ENCODE data around the gene KCNAB1.
A peak's percentile ranks its signal among the peaks of the same experiment; 100 is the strongest.

Gene KCNAB1

DNA sequence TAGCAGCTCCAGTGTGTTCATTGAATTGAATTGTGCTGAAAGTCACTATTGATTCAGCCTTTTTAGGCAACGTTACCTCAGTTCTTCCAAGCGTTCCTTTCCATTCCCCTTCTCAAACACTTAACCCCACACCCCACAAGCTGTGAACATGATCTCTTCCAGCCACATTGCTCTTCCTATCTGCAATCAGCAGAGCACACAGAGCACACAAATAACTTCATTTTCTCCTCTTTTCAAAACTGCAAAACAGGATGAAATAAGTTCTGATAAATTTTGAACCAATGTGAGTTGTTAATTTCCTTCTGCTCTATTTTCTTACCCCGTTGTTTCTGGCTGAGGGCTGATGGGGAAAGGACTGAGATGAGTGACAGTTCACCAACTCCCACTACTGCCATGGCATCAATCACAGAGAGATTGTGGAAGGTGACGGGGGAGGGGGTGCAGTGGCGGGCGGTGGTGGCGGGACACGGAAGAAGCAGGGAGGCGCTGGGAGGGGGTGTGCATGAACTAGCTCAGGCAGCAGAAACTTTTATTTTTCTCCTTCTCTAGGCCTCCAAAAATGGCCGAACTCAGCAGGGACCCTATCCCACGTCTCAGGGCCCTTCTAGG, 287.3 kb downstream of the KCNAB1 start:
- no peak for DNase-seq (ENCODE audit: low spot score)

GRCh38 chr3:156409694-156410093, 289.3 kb downstream of the KCNAB1 start:
- no peak for DNase-seq (ENCODE audit: low spot score)

DNA sequence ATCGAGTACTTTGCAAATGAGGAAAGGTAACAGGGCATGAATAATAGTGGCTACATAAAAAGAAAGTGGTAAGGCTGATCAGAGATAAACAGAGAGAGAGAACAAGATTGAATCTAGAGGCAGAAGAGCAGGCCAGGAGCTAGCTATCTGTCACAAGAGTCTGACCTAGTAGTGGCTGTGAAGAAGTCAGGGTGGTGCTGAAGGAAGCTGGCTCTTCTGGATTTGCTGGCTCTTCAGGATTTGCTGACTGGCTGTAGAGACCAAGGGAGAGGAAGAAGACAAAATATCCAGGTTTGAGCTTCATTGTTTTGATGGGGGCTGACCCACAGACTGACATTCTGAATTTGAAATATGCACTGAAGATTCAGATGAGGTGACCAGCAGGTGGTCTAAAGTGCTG, 292.2 kb downstream of the KCNAB1 start:
- no peak for DNase-seq (ENCODE audit: low spot score)

DNA sequence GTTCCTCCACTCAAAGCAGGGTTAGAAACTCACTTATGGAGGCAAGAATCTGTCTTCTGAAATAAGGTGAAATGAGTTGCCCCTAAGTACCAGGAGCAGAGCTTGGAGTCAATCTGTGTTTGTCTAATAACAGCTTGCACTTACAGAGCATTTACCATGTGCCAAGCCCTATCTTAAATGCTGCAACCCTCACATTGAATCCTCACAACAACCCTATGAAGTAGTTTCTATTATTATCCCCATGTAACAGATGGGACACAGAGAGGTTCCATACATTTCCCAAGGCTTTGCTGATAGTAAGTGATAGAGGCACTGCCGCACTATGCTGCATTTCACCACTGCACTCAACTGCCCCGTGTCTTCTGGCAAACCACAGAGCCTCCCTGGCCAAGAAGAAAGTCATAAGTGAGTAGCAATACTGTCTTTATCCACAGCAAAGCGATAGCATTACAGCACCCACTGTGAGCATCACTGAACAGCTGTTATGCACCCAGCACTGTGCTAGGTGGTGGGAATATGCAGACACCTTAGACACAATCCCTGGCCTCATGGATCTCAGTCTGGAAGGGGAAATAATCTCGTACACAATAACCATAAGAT, 293.0 kb downstream of the KCNAB1 start:
- no peak for DNase-seq (ENCODE audit: low spot score)

- no peak for DNase-seq (ENCODE audit: low spot score)
Measured at GRCh38 chr3:156416846-156417558, 296.6 kb downstream of the KCNAB1 start.

DNA sequence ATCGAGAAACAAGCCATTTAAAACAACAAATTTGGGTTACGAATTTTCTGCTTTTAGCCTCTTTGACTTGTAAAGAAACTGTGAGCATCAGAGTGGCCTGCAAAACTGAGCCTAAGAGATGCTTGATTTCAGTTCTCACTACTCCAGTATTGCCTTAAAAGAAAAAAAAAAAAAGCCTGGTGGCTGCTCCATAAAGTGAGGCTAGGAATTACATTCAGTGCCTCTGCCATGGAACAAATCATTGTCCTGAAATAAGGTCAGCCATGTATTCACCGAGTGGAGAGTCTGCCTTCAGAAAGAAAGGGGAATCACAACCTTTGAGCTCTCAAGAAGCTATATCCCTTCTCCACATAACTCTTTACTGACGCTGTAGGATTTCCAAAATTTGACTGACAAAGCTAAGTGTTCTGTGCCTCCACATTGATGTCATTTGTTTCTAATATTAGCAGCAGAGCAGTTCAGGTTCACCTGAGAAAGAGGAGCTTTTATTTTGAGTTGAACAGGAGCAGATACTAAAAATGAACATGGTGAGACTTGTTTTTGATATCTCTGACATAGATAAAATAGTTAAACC, 297.3 kb downstream of the KCNAB1 start:
- no peak for DNase-seq (ENCODE audit: low spot score)

DNA sequence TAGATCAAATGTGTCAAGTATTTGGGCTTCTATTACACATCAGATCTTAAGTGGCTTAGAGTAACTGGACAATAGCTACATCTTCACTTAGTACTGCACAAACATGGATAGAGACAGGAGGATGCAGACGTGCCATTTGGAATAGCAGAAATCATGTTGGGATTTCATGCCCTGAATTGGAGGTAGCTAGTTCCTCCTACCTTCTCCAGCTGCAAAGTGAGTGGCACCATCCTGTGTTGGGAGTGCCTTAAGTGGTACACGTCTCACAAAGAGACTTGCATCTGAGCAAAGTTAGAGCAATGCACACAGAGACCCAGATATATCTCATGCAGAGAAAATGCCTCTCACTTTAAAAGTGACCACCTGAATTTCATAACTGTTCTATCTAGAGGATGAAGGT, 298.1 kb downstream of the KCNAB1 start:
- no peak for DNase-seq (ENCODE audit: low spot score)

DNA sequence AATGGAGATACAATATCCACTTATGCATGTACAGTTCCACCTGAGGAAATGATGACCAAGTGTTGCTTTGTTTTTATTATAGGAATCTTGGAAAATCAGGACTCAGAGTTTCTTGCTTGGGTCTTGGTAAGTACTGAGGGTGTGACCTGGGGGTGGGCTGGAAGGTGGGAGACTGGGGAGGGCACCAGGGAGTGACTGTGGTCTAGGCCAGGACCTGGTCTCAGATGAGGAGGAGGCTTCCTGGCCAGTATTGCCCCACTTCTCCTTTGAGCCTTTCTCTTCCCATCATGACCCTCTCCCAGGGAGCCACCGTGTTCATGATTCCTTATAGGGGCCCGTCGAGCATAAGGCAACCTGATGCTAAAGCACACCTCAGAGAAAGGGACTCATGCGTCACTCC, 301.2 kb downstream of the KCNAB1 start:
- no peak for DNase-seq (ENCODE audit: low spot score)

- DNase-seq (ENCODE audit: low spot score) = no peak
Measured at GRCh38 chr3:156424758-156425157, 304.4 kb downstream of the KCNAB1 start.

GRCh38 chr3:156425651-156426050, 305.3 kb downstream of the KCNAB1 start:
- DNase-seq (ENCODE audit: low spot score) = no peak

DNA sequence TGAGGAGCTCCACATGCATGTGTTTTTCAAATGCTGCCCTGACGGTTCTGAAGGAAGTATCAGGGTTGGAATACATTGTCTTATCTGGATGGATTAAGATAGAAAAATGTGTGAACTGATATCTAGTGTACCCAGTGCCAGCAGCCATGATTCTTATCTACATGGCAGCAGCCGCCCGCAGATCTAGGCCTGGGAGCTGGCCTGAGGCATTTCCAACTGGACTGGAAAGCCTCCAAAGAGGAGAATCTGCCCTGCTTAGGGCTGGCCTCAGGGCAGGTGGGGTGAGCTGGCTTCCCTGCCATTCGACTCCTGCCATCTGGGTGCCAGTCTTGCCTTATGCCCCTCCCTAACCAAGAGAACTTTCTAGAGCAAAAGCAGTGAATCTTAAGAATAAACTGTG, 308.7 kb downstream of the KCNAB1 start:
- DNase-seq (ENCODE audit: low spot score) = no peak

- no peak for DNase-seq (ENCODE audit: low spot score)
Measured at GRCh38 chr3:156431334-156432124, 311.2 kb downstream of the KCNAB1 start.

- no peak for DNase-seq (ENCODE audit: low spot score)
Measured at GRCh38 chr3:156432563-156432962, 312.2 kb downstream of the KCNAB1 start.

DNA sequence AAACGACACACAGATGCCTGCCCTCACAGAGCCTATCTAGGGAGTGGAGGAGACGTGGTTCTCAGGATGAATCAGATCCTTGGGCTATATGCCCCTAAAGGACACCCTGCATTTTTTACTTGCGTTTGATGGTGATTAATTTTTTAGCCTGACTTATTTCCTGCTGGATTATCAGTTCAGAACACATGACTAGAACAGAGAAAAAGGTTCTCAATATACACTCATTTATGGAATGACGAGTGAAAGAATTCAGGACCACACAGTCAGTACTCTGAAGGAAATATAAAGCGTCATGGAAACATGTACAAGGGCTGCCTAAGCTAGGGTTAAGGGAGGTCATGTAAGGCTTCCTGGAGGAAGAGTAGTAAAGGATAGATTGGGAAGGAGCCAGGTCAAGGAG, 312.8 kb downstream of the KCNAB1 start:
- DNase-seq (ENCODE audit: low spot score) = no peak

DNA sequence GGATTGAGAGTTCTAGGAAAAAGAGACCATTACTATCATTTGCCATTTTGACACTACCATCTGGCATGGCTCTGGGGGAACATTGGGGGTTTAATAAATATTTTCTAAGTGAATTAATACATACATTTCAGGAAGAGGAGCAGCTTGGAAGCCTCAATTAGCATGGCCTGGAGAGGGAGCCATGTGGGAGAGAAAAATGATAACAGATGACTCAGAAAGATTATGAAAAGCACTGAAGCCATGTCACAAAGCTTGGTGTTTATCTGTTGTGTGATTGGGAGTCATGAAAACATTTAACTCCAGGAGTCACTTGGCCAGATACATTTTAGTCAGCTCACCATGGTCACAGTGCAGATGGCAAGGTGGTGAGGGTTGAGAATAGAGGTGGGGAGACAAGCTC, 313.5 kb downstream of the KCNAB1 start:
- DNase-seq (ENCODE audit: low spot score) = no peak

GRCh38 chr3:156434921-156435320, 314.5 kb downstream of the KCNAB1 start:
- no peak for DNase-seq (ENCODE audit: low spot score)

GRCh38 chr3:156443079-156443478, 322.7 kb downstream of the KCNAB1 start:
- no peak for DNase-seq (ENCODE audit: low spot score)

- DNase-seq (ENCODE audit: low spot score) = no peak
Measured at GRCh38 chr3:156445117-156446090, 325.0 kb downstream of the KCNAB1 start.

DNA sequence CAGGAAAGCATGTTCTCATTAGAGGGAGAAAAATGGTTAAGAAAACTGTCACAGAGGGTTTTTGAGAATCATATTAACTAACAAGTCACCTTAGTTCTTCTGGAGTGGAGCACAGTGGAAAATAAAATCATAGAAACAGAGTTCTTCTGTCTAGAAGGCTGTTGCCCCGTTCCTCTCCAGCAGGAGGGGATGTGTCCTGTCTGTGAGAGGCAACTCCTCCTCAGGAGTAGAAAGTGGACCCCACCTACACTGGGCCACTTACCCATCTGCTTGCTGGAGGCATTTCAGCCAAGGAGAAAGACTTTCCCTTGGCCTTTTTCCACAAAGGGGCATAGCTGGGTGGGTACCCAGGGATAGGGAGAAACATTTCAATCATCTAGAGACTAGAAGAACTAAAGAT, 327.9 kb downstream of the KCNAB1 start:
- peak; percentile 29 for DNase-seq (ENCODE audit: low spot score)

- DNase-seq (ENCODE audit: low spot score) = no peak
Measured at GRCh38 chr3:156449710-156450574, 329.6 kb downstream of the KCNAB1 start.

Measured in CD4-positive, alpha-beta T cell treated with Interleukin-15 for 4 hours (primary cell).